Calu3 (cell line): Measurements from ENCODE around the gene EEIG2. TPM values are rescaled to one million over a fixed set of nuclear protein-coding genes. Genes with fewer than 3 reads are reported as not detected.

Source experiments
- BruUV-seq: library from RNA; stranded (reverse); fragments of 400-500 nt; replicated peaks from 2 replicates; lab custom pipeline; 2021; lab: Mats Ljungman, UMichigan
- CTCF ChIA-PET: fragments of 300-600 bp; sonication (Branson Sonifier 250); formaldehyde crosslinking; loops from one replicate; lab custom pipeline; 2022; ENCODE audit warnings: antibody characterized with exemption; lab: Charles Lee
- DNase-seq: peaks from one replicate; pipeline ENCODE4 v3.0.0; 2022
- H3K27ac Mint-ChIP-seq: one replicate; pipeline ENCODE4 v1.8.0; 2022; ENCODE audit warnings: mixed read lengths; ENCODE audit not compliant: unreplicated experiment
- H3K27me3 Mint-ChIP-seq: one replicate; pipeline ENCODE4 v1.8.0; 2022; ENCODE audit warnings: mixed read lengths; ENCODE audit not compliant: unreplicated experiment
- H3K36me3 Mint-ChIP-seq: one replicate; pipeline ENCODE4 v1.8.0; 2022; ENCODE audit warnings: mild to moderate bottlenecking, moderate library complexity, mixed read lengths; ENCODE audit not compliant: insufficient read depth, unreplicated experiment
- H3K4me1 Mint-ChIP-seq: one replicate; pipeline ENCODE4 v1.8.0; 2022; ENCODE audit warnings: mild to moderate bottlenecking, low read depth, mixed read lengths; ENCODE audit not compliant: unreplicated experiment
- H3K4me3 Mint-ChIP-seq: one replicate; pipeline ENCODE4 v1.8.0; 2022; ENCODE audit warnings: mild to moderate bottlenecking, low read depth, moderate library complexity, mixed read lengths; ENCODE audit not compliant: unreplicated experiment
- H3K9me3 Mint-ChIP-seq: one replicate; pipeline ENCODE4 v1.8.0; 2022; ENCODE audit warnings: low read depth, mixed read lengths; ENCODE audit not compliant: unreplicated experiment
- CTCF ChIP-seq: fragments of 200-600 bp; IDR thresholded peaks from one replicate; pipeline ENCODE4 v1.8.0; 2022; ENCODE audit warnings: antibody characterized with exemption; ENCODE audit not compliant: unreplicated experiment
- intact Hi-C: fragments of 100-400 bp; cut with micrococcal nuclease; formaldehyde crosslinking; loops from one replicate; pipeline ENCODE4 v1.10.0; 2022; ENCODE audit not compliant: unreplicated experiment
- total RNA-seq: library from RNA; stranded (reverse); gene quantifications from 2 replicates; pipeline ENCODE4 v1.2.3, GENCODE V29; 2022

The EEIG2 gene
- total RNA-seq, 1 experiment from 2014 or later: 13.6 TPM

- intact Hi-C loops: loop anchor here (2.0 kb wide), 1 partner anchor 24 kb away; the partner anchor contains the start of gene EEIG2
- no peaks in the 10 kb centered on the region for H3K9me3 Mint-ChIP-seq
- H3K4me1 Mint-ChIP-seq: peaks cover 37% of the 10 kb centered on the region
- CTCF ChIA-PET: interaction anchor here (1.0 kb wide), 1 partner anchor 13 kb away, joined by 3 read pairs; no protein-coding TSS in a partner anchor
- no TSS peak for BruUV-seq
- H3K36me3 Mint-ChIP-seq: no peaks in the 10 kb centered on the region
- H3K4me3 Mint-ChIP-seq: no peak overlapping the region
- no peak for TF ChIP-seq CTCF
- H3K27me3 Mint-ChIP-seq: no peaks in the 10 kb centered on the region
- peak overlapping the region; percentile 94 for H3K27ac Mint-ChIP-seq
- no peak for DNase-seq
These were observed 24.5 kb downstream of the EEIG2 start for GRCh38 chr1:108584428-108584856.

- no peak for TF ChIP-seq CTCF
- Mint-ChIP-seq H3K4me3 (peak overlapping the region; percentile 22), H3K27me3 (no peaks in the 10 kb centered on the region), H3K9me3 (no peaks in the 10 kb centered on the region), H3K27ac (peak overlapping the region; percentile 94), H3K36me3 (no peaks in the 10 kb centered on the region), H3K4me1 (peaks cover 40% of the 10 kb centered on the region)
- DNase-seq: no peak
- CTCF ChIA-PET: interaction anchor here (1.0 kb wide), 1 partner anchor 14 kb away, joined by 3 read pairs; no protein-coding TSS in a partner anchor
- intact Hi-C loops: loop anchor here (2.0 kb wide), 1 partner anchor 25 kb away; the partner anchor contains the start of gene EEIG2
- BruUV-seq: no TSS peak
These were observed 25.4 kb downstream of the EEIG2 start for GRCh38 chr1:108585313-108585712.

GRCh38 chr1:108590441-108590840 lies 30.5 kb downstream of the EEIG2 start:
- Mint-ChIP-seq H3K27ac (no peak overlapping the region), H3K36me3 (no peaks in the 10 kb centered on the region), H3K9me3 (no peaks in the 10 kb centered on the region), H3K27me3 (no peaks in the 10 kb centered on the region), H3K4me3 (no peak overlapping the region), H3K4me1 (peaks cover 51% of the 10 kb centered on the region)
- no peak for TF ChIP-seq CTCF
- DNase-seq: no peak
- intact Hi-C loops: loop anchor here (10.0 kb wide), 1 partner anchor 54 kb away; no protein-coding TSS in a partner anchor
- CTCF ChIA-PET: no interaction called here
- BruUV-seq: no TSS peak

GRCh38 chr1:108590957-108591356 lies 31.1 kb downstream of the EEIG2 start:
- Mint-ChIP-seq H3K9me3 (no peaks in the 10 kb centered on the region), H3K27ac (peak overlapping the region; percentile 69), H3K36me3 (no peaks in the 10 kb centered on the region), H3K4me3 (no peak overlapping the region), H3K27me3 (no peaks in the 10 kb centered on the region), H3K4me1 (peaks cover 51% of the 10 kb centered on the region)
- CTCF ChIA-PET: no interaction called here
- DNase-seq: no peak
- intact Hi-C loops: loop anchor here (10.0 kb wide), 1 partner anchor 54 kb away; no protein-coding TSS in a partner anchor
- TF ChIP-seq CTCF: no peak
- BruUV-seq: no TSS peak
